B cell (primary cell): ENCODE data around the gene PDGFRB.

ENCODE experiments used
- CTCF ChIP-seq: fragments of 200-600 bp; IDR thresholded peaks from one replicate; pipeline ENCODE4 v1.8.0; 2022; ENCODE audit warnings: antibody characterized with exemption, mild to moderate bottlenecking
- EZH2 ChIP-seq: IDR thresholded peaks from 2 replicates; pipeline ENCODE4 v1.6.1; 2012; ENCODE audit warnings: borderline replicate concordance, low read depth, mild to moderate bottlenecking, moderate library complexity, low read length; ENCODE audit not compliant: insufficient read depth, poor library complexity, severe bottlenecking

GRCh38 chr5:150117945-150118560, 37.6 kb downstream of the PDGFRB start:
- TF ChIP-seq CTCF (no peak), EZH2 (no peak)
